ENCODE results near the gene PPARD.

DNA sequence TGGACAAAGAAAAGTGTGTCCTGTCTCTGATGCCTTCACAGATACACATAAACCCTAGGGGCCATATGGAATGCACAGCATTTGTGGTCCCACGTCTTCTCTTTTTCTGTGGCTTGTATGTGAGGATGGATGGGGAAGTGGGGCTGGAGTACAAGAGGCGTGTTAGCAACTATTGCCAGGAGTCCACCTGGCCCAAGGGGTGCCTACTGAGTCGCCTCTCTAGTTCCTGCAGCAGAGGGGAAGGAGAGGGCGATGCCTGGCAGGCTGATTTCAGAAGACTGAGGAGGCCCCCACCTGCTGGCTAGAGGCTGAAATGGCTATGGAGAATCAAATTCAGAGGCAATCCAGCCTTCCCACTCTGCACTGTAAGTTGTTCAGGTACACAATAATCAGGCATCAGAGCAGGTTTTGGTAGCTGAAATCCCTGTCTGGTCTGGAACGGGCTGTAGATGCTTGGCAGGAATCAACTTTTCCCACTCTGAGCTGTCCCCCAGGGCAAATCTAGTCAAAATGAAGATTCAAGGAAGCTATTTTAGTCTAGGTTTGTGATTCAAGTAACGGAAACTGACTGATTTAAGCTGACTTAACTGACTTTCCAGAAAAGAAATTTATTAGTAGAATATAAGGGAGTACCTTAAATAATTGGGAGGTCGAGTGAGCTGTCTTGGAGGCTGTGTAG, 14.9 kb upstream of the PPARD start:
- TF ChIP-seq CTCF (IDR thresholded peaks at IDR 0.05), result peak in 5 of 6 experiments; percentile 17 to 49 (median 35)
- no peak for TF ChIP-seq POLR2A (IDR thresholded peaks at IDR 0.05)

Measured in thyroid gland (tissue), 4 donors.